ENCODE measurements around the gene ADGRB2. TPM values are rescaled to one million over a fixed set of nuclear protein-coding genes. Genes with fewer than 3 reads are reported as not detected.

ADGRB2 gene
- total RNA-seq, 1 experiment from 2014 or later = 15.6 TPM

- no peaks in the 10 kb centered on the region for H3K27me3 ChIP-seq (ENCODE audit: insufficient read depth, low read depth)
- ChIA-PET POLR2A (ENCODE audit: unreplicated experiment) (no interaction called here), CTCF (no interaction called here)
- peak overlapping the region; percentile 75; the same call in 1 of the 2 replicates for H3K27ac ChIP-seq
- H3K9me2 ChIP-seq (ENCODE audit: insufficient read depth) = no peaks in the 10 kb centered on the region
- peak overlapping the region; percentile 99 for H3K4me2 ChIP-seq
- H3K9me3 ChIP-seq (ENCODE audit: insufficient read depth, low read depth) = no peaks in the 10 kb centered on the region
- peaks cover 28% of the 10 kb centered on the region for H3K79me2 ChIP-seq (ENCODE audit: low read depth)
- intact Hi-C loops (cut with micrococcal nuclease; ENCODE audit: unreplicated experiment) = loop anchor here (10.0 kb wide), 1 partner anchor 618 kb away; no protein-coding TSS in a partner anchor
- H3F3A ChIP-seq (ENCODE audit: insufficient read depth, low read depth) = peaks cover 26% of the 10 kb centered on the region
- no peak overlapping the region for H2AFZ ChIP-seq
- H3K4me3 ChIP-seq = peak overlapping the region; percentile 63
- no peaks in the 10 kb centered on the region for H3K36me3 ChIP-seq (ENCODE audit: low read depth)
- TF ChIP-seq CTCF (conservative IDR thresholded peaks at IDR 0.05) (no peak), EZH2 (IDR thresholded peaks at IDR 0.05; ENCODE audit: low read depth) (no peak)
- DNase-seq = no peak
- H4K20me1 ChIP-seq (ENCODE audit: insufficient read depth) = no peaks in the 10 kb centered on the region
- BruUV-seq (replicated peaks) = no TSS peak
- H3K4me1 ChIP-seq (replicated peaks; ENCODE audit: insufficient read depth) = peaks cover 35% of the 10 kb centered on the region
Observed at GRCh38 chr1:31797216-31797615, 33.1 kb upstream of the ADGRB2 start.

DNA sequence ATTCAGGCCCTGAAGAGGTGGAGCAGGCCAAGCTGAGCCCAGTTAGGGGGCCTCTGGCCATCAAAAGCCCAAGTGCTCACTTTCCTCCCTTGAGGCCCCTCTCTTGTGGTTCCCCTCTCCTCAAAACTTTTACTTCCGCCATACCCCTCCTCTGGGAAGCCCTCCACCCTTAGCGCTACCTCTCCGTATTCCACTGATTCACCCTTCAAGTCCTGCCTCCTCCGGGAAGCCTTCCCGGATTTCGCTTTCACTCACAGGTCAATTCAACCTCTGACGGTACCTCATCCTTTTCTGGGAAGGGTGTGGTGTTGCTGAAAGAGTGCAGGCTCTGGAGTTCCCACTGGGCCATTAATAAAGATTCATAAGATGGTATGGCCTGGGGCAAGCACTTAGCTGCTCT is 32.6 kb upstream of the ADGRB2 start:
- Histone ChIP-seq H3K27ac (no peak overlapping the region), H3K4me1 (replicated peaks; ENCODE audit: insufficient read depth) (peaks cover 35% of the 10 kb centered on the region), H4K20me1 (ENCODE audit: insufficient read depth) (no peaks in the 10 kb centered on the region), H3K79me2 (ENCODE audit: low read depth) (peaks cover 28% of the 10 kb centered on the region), H3K36me3 (ENCODE audit: low read depth) (no peaks in the 10 kb centered on the region), H2AFZ (no peak overlapping the region), H3F3A (ENCODE audit: insufficient read depth, low read depth) (peaks cover 26% of the 10 kb centered on the region), H3K9me2 (ENCODE audit: insufficient read depth) (no peaks in the 10 kb centered on the region), H3K9me3 (ENCODE audit: insufficient read depth, low read depth) (no peaks in the 10 kb centered on the region), H3K4me2 (peak overlapping the region; percentile 99), H3K4me3 (peak overlapping the region; percentile 63; the same call in 1 of the 2 replicates), H3K27me3 (ENCODE audit: insufficient read depth, low read depth) (no peaks in the 10 kb centered on the region)
- no TSS peak for BruUV-seq (replicated peaks)
- POLR2A ChIA-PET (ENCODE audit: unreplicated experiment) = no interaction called here
- TF ChIP-seq CTCF (conservative IDR thresholded peaks at IDR 0.05) = no peak
- TF ChIP-seq EZH2 (IDR thresholded peaks at IDR 0.05; ENCODE audit: low read depth) = no peak
- DNase-seq = no peak
- intact Hi-C loops (cut with micrococcal nuclease; ENCODE audit: unreplicated experiment) = loop anchor here (10.0 kb wide), 1 partner anchor 618 kb away; no protein-coding TSS in a partner anchor
- CTCF ChIA-PET = no interaction called here

- no peak overlapping the region for H2AFZ ChIP-seq
- no peaks in the 10 kb centered on the region for H3K9me2 ChIP-seq (ENCODE audit: insufficient read depth)
- intact Hi-C loops (cut with micrococcal nuclease; ENCODE audit: unreplicated experiment) = loop anchor here (10.0 kb wide), 1 partner anchor 619 kb away; no protein-coding TSS in a partner anchor
- H3K27me3 ChIP-seq (ENCODE audit: insufficient read depth, low read depth) = no peaks in the 10 kb centered on the region
- no peak for DNase-seq
- peaks cover 35% of the 10 kb centered on the region for H3K4me1 ChIP-seq (replicated peaks; ENCODE audit: insufficient read depth)
- H3K4me2 ChIP-seq = peak overlapping the region; percentile 99; the same call in 1 of the 2 replicates
- H3K79me2 ChIP-seq (ENCODE audit: low read depth) = peaks cover 28% of the 10 kb centered on the region
- H3K4me3 ChIP-seq = no peak overlapping the region
- TF ChIP-seq EZH2 (IDR thresholded peaks at IDR 0.05; ENCODE audit: low read depth) (no peak), CTCF (conservative IDR thresholded peaks at IDR 0.05) (no peak)
- CTCF ChIA-PET = no interaction called here
- H4K20me1 ChIP-seq (ENCODE audit: insufficient read depth) = no peaks in the 10 kb centered on the region
- POLR2A ChIA-PET (ENCODE audit: unreplicated experiment) = no interaction called here
- H3K27ac ChIP-seq = no peak overlapping the region
- no peaks in the 10 kb centered on the region for H3K36me3 ChIP-seq (ENCODE audit: low read depth)
- peaks cover 26% of the 10 kb centered on the region for H3F3A ChIP-seq (ENCODE audit: insufficient read depth, low read depth)
- no peaks in the 10 kb centered on the region for H3K9me3 ChIP-seq (ENCODE audit: insufficient read depth, low read depth)
- BruUV-seq (replicated peaks) = no TSS peak
Observed at GRCh38 chr1:31795801-31796621, 31.9 kb upstream of the ADGRB2 start.
